Osteocyte (in vitro differentiated cells): Measurements from ENCODE around the gene BABAM2. TPM values are rescaled to one million over a fixed set of nuclear protein-coding genes. Genes with fewer than 3 reads are reported as not detected.

Experiments used
- DNase-seq: peaks from one replicate; pipeline ENCODE4 v3.0.0; 2021; ENCODE audit warnings: mixed read lengths; ENCODE audit not compliant: unreplicated experiment; ENCODE audit errors: extremely low spot score
- H3K27ac Mint-ChIP-seq: one replicate; pipeline ENCODE4 v1.8.0; 2021; ENCODE audit warnings: mild to moderate bottlenecking, mixed read lengths; ENCODE audit not compliant: unreplicated experiment
- H3K27me3 Mint-ChIP-seq: one replicate; pipeline ENCODE4 v1.8.0; 2021; ENCODE audit warnings: mixed read lengths; ENCODE audit not compliant: unreplicated experiment
- H3K36me3 Mint-ChIP-seq: one replicate; pipeline ENCODE4 v1.8.0; 2021; ENCODE audit warnings: mixed read lengths; ENCODE audit not compliant: unreplicated experiment
- H3K4me1 Mint-ChIP-seq: one replicate; pipeline ENCODE4 v1.8.0; 2021; ENCODE audit warnings: mixed read lengths; ENCODE audit not compliant: unreplicated experiment
- H3K4me3 Mint-ChIP-seq: one replicate; pipeline ENCODE4 v1.8.0; 2021; ENCODE audit warnings: mild to moderate bottlenecking, moderate library complexity, mixed read lengths; ENCODE audit not compliant: unreplicated experiment
- H3K9me3 Mint-ChIP-seq: one replicate; pipeline ENCODE4 v1.8.0; 2021; ENCODE audit warnings: mixed read lengths; ENCODE audit not compliant: unreplicated experiment
- total RNA-seq: library from RNA; stranded (reverse); gene quantifications from 2 replicates; pipeline ENCODE4 v1.2.1, GENCODE V29; 2021
- TF ChIP-seq, protein P1 (sequence below): fragments of 200-600 bp; sonication (generic); IDR thresholded peaks from 2 replicates; pipeline ENCODE4 v1.5.0; 2021; ENCODE audit warnings: antibody characterized with exemption, mild to moderate bottlenecking, moderate library complexity

Gene BABAM2
- total RNA-seq, 1 donor from 2014 or later = 43.6 TPM

DNA sequence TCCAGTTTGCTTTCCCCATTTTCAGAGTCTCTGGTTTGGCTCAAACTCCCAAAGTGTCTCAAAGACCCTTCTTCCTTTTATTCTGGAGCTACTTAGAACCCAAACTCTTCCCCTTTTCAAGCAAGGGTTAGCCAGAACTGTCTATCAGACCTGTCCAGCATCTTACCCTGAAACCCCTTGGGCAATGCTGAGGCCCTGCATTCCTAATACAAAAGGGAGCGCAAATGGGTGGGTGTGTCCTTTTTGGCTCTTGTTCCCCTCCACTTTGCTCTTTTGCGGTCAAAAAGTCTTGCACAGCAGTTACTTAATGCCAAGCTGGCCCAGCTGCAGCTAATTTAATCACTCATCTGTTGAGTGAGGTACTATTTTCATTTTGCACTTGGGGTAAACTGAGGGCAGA lies 270.9 kb downstream of the BABAM2 start:
- H3K4me3 Mint-ChIP-seq = peak overlapping the region; percentile 14
- TF ChIP-seq, protein P1, sequence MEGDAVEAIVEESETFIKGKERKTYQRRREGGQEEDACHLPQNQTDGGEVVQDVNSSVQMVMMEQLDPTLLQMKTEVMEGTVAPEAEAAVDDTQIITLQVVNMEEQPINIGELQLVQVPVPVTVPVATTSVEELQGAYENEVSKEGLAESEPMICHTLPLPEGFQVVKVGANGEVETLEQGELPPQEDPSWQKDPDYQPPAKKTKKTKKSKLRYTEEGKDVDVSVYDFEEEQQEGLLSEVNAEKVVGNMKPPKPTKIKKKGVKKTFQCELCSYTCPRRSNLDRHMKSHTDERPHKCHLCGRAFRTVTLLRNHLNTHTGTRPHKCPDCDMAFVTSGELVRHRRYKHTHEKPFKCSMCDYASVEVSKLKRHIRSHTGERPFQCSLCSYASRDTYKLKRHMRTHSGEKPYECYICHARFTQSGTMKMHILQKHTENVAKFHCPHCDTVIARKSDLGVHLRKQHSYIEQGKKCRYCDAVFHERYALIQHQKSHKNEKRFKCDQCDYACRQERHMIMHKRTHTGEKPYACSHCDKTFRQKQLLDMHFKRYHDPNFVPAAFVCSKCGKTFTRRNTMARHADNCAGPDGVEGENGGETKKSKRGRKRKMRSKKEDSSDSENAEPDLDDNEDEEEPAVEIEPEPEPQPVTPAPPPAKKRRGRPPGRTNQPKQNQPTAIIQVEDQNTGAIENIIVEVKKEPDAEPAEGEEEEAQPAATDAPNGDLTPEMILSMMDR = no peak
- DNase-seq = no peak
- H3K36me3 Mint-ChIP-seq = peaks cover 2% of the 10 kb centered on the region
- H3K27ac Mint-ChIP-seq = peak overlapping the region; percentile 85
- H3K27me3 Mint-ChIP-seq = no peaks in the 10 kb centered on the region
- H3K9me3 Mint-ChIP-seq = no peaks in the 10 kb centered on the region
- peaks cover 46% of the 10 kb centered on the region for H3K4me1 Mint-ChIP-seq

DNA sequence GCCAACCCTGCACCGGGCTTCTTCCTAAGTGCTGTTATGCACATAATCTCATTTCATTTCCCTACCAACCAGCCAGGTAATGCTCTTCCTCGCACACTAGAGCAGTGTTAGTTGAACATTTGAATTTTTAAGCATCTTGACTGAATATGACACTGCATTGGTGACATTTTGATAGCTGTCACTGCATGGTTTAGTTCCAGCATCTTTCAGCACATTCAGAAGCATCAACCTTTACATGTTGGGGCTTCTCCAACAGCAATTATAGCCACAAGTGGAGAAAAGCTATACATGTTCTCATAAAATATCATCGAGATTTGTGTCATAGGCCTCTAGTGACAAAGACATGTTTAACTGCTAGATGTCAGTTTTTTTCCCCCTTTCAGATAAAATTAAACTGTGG lies 272.0 kb downstream of the BABAM2 start:
- Mint-ChIP-seq H3K9me3 (no peaks in the 10 kb centered on the region), H3K27me3 (no peaks in the 10 kb centered on the region), H3K36me3 (no peaks in the 10 kb centered on the region), H3K4me3 (no peak overlapping the region), H3K4me1 (peaks cover 51% of the 10 kb centered on the region), H3K27ac (no peak overlapping the region)
- no peak for DNase-seq
- TF ChIP-seq, protein P1 = no peak

DNA sequence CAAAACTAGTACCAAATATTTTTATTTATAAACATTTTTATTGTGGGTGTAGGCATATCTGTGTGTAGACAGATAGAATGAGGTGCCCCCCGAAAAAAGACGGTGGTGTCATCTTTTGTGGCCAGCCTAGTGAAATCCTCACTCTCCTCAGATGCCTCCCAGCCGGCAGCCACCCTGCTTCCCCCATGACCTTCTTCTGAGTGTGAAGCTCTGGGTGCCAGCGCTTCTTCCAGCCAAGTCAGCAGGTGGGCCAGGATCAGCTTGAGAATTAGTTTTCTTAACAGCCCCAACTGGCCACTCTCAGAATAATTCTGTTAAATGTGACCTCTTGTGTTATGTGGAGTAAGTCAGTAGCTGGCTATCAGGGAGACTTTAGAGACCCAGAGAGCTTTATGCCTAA lies 272.5 kb downstream of the BABAM2 start:
- TF ChIP-seq, protein P1 = no peak
- no peaks in the 10 kb centered on the region for H3K9me3 Mint-ChIP-seq
- H3K27ac Mint-ChIP-seq = peak overlapping the region; percentile 55
- H3K4me3 Mint-ChIP-seq = no peak overlapping the region
- no peaks in the 10 kb centered on the region for H3K36me3 Mint-ChIP-seq
- H3K27me3 Mint-ChIP-seq = no peaks in the 10 kb centered on the region
- peaks cover 51% of the 10 kb centered on the region for H3K4me1 Mint-ChIP-seq
- DNase-seq = no peak

DNA sequence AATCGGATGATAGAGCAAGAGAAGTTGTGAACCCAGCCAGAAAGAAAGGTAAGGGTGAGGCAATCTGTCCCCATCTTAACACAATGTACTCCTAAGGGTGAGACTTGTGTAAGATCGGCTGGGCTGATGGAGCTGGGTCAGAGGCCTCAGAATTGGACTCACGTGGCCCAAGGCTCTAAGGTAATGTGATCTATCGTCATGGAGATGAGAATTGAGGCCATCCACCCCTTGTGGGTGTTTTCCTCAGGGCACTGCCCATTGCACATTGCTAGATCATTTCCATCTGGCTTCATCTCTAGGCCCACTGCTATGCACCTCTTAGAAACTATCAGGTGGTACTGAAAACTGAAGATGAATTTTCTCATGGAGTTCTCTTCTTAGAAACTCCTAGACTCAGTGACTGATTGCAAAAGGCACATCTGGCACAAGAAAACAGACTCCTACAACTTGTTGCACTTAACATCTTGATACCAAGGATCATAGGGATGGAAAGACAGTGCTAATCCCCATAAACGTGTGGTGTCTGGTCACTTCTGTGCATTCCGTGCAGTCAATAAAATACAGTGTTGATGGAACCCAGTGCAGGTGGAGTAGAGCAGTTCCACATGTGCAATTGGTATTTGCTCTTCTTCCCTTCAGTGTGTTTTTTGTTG lies 273.2 kb downstream of the BABAM2 start:
- Mint-ChIP-seq H3K36me3 (no peaks in the 10 kb centered on the region), H3K4me1 (peaks cover 51% of the 10 kb centered on the region), H3K4me3 (no peak overlapping the region), H3K9me3 (no peaks in the 10 kb centered on the region), H3K27ac (peak overlapping the region; percentile 55), H3K27me3 (no peaks in the 10 kb centered on the region)
- TF ChIP-seq, protein P1 = no peak
- DNase-seq = no peak

DNA sequence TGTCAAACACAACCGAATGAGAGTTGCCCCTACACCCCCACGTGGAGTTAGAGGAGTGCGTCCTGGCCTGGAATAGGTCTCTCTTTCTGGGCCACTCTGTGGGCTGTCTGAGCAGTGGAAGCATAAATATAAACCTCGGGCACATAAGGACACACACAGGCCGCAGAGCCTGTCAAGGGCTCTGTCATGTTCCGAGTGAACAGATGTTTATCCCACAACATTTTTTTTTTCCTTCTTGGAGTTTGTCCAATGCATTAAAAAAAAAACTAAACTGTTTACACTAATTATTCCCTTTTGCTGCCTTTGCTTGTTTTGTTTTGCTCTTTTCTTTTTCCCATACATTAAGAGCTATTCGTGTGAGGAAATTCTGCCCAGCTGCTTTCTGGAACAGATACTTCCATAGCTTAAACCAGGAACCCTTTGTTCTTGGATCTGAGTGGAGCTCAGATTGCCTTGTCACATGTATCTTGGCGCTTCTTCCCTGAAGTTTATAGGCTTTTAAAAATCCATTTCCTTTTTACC lies 273.8 kb downstream of the BABAM2 start:
- Mint-ChIP-seq H3K4me1 (peaks cover 49% of the 10 kb centered on the region), H3K9me3 (no peaks in the 10 kb centered on the region), H3K27me3 (no peaks in the 10 kb centered on the region), H3K4me3 (no peak overlapping the region), H3K27ac (peak overlapping the region; percentile 55), H3K36me3 (no peaks in the 10 kb centered on the region)
- TF ChIP-seq, protein P1 = no peak
- DNase-seq = no peak
